ENCODE results near the gene C4orf54. TPM values are rescaled to one million over a fixed set of nuclear protein-coding genes. Genes with fewer than 3 reads are reported as not detected.

C4orf54 gene
- total RNA-seq, 1 donor from 2014 or later, result not detected

DNA sequence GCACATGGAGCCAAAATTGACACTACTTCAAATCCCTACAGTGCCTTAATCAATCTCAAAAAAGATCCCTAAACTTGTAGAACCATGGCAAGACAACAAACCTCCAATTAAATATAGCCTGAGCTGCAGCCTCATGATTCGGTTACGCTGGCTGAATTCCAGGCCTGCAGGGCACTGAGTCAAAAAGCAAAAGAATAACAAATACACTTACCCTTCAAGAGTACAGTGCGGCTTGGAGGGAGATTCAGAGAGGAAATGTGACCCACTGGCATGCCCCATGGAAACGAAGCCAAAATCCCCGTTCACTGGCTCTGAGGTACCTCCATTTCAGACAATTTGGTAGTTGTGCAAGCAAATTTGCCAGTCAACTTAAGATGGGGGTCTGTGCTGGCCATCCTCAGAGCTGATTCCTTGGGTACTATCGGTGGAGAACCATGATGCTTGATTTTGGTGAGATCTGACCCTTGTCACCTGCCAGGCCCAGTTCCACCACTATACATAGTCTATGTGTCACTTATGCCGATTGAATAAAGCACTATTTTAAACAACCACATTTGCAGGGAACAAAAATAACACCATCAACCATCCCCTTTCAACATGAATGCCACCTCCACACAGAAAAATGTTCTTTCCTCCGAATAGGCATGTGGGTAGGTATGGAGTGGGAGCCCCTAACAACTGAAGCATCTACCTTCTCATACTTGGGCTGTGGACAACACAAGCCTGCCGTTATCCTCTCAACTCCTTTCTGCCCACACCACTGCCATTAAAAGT, 2.1 kb downstream of the C4orf54 start:
- no peak overlapping the region for H3K27ac Mint-ChIP-seq
- no peak overlapping the region for H3K9ac ChIP-seq

DNA sequence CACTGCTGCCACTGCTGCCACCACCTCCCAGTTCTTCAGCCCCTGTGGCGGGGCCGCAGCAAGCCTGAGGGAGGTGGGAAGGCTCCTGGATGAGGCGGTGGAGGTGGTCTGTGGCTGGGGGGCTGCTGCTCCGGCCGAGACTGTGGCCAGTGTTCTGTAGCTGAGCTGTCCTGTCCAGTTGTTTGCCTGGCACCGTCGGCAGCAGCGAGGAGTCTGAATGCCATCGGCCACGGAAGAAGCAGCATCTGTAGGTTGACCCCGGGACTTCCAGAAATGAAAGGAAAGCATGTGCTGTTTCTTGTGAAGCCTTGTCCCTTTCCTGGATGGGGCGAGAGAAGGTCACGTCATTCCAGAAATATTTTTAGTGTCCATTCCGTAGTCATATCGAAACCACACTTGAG, 3.3 kb downstream of the C4orf54 start:
- no peak for DNase-seq (ENCODE audit: low spot score)
- no peak overlapping the region for H3K4me3 ChIP-seq
- Mint-ChIP-seq H3K4me3 (no peak overlapping the region), H3K27me3 (ENCODE audit: insufficient read depth, low read depth) (peaks cover 2% of the 10 kb centered on the region), H3K27ac (no peak overlapping the region), H3K4me1 (peaks cover 25% of the 10 kb centered on the region), H3K36me3 (no peaks in the 10 kb centered on the region), H3K9me3 (no peaks in the 10 kb centered on the region)
- H3F3A ChIP-seq (ENCODE audit: low read depth), result no peaks in the 10 kb centered on the region
- no peaks in the 10 kb centered on the region for H3K9me3 ChIP-seq (ENCODE audit: low read depth)
- no peak overlapping the region for H3K9ac ChIP-seq
- no peaks in the 10 kb centered on the region for H3K79me2 ChIP-seq (ENCODE audit: low read depth)
- H3K4me1 ChIP-seq, result no peaks in the 10 kb centered on the region
- H3K27me3 ChIP-seq, result no peaks in the 10 kb centered on the region
- H3K27ac ChIP-seq, result no peak overlapping the region
- no peaks in the 10 kb centered on the region for H3K36me3 ChIP-seq
- H2AFZ ChIP-seq (replicated peaks), result no peak overlapping the region
- TF ChIP-seq, protein P1, sequence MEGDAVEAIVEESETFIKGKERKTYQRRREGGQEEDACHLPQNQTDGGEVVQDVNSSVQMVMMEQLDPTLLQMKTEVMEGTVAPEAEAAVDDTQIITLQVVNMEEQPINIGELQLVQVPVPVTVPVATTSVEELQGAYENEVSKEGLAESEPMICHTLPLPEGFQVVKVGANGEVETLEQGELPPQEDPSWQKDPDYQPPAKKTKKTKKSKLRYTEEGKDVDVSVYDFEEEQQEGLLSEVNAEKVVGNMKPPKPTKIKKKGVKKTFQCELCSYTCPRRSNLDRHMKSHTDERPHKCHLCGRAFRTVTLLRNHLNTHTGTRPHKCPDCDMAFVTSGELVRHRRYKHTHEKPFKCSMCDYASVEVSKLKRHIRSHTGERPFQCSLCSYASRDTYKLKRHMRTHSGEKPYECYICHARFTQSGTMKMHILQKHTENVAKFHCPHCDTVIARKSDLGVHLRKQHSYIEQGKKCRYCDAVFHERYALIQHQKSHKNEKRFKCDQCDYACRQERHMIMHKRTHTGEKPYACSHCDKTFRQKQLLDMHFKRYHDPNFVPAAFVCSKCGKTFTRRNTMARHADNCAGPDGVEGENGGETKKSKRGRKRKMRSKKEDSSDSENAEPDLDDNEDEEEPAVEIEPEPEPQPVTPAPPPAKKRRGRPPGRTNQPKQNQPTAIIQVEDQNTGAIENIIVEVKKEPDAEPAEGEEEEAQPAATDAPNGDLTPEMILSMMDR (IDR thresholded peaks at IDR 0.05), result no peak
- TF ChIP-seq EZH2 (IDR thresholded peaks at IDR 0.05), result no peak
- TF ChIP-seq EZH2phosphoT487 (IDR thresholded peaks at IDR 0.05), result no peak
- no peaks in the 10 kb centered on the region for H4K20me1 ChIP-seq (ENCODE audit: low read depth)
- H3K4me2 ChIP-seq, result no peak overlapping the region

More for the DNA sequence above, 2.1 kb downstream of the C4orf54 start:
- H3K27me3 ChIP-seq, result no peaks in the 10 kb centered on the region
- TF ChIP-seq, protein P1 (IDR thresholded peaks at IDR 0.05), result no peak
- TF ChIP-seq EZH2 (IDR thresholded peaks at IDR 0.05) (no peak), EZH2phosphoT487 (IDR thresholded peaks at IDR 0.05) (no peak)
- H3K4me1 Mint-ChIP-seq, result peaks cover 25% of the 10 kb centered on the region
- H3F3A ChIP-seq (ENCODE audit: low read depth), result no peaks in the 10 kb centered on the region
- H3K36me3 Mint-ChIP-seq, result no peaks in the 10 kb centered on the region
- no peaks in the 10 kb centered on the region for H3K9me3 Mint-ChIP-seq
- H3K4me3 Mint-ChIP-seq, result no peak overlapping the region
- H3K36me3 ChIP-seq, result no peaks in the 10 kb centered on the region
- H3K79me2 ChIP-seq (ENCODE audit: low read depth), result no peaks in the 10 kb centered on the region
- no peak for DNase-seq (ENCODE audit: low spot score)
- no peaks in the 10 kb centered on the region for H3K27me3 Mint-ChIP-seq (ENCODE audit: insufficient read depth, low read depth)
- no peaks in the 10 kb centered on the region for H4K20me1 ChIP-seq (ENCODE audit: low read depth)
- H3K4me1 ChIP-seq, result no peaks in the 10 kb centered on the region
- no peaks in the 10 kb centered on the region for H3K9me3 ChIP-seq (ENCODE audit: low read depth)
- H3K27ac ChIP-seq, result no peak overlapping the region
- no peak overlapping the region for H2AFZ ChIP-seq (replicated peaks)
- H3K4me3 ChIP-seq, result no peak overlapping the region
- no peak overlapping the region for H3K4me2 ChIP-seq

DNA sequence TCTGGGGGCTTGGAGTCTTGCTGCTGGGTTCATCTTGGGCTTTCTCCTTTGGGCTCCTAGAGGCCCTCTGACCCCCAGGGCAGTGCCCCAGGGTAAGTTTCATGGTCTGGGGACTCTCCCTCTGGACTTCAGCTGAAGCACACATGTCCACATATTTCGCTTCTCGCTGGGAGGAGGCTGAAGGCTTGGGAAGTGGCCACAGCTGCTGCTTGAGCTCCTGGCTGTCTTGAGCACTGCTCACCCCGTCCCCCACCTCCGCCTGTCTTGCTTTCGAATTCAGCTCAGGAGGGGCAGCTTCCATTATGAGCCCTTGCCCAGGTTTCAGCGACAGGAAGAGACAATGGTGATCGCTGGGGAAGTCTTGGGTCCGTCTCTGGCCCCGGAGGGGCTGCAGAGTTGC, 3.7 kb downstream of the C4orf54 start:
- no peak overlapping the region for H3K9ac ChIP-seq
- H3K4me3 Mint-ChIP-seq, result no peak overlapping the region
- no peaks in the 10 kb centered on the region for H3K9me3 Mint-ChIP-seq
- peaks cover 2% of the 10 kb centered on the region for H3K27me3 Mint-ChIP-seq (ENCODE audit: insufficient read depth, low read depth)
- H3K4me3 ChIP-seq, result no peak overlapping the region
- no peak overlapping the region for H2AFZ ChIP-seq (replicated peaks)
- no peak for DNase-seq (ENCODE audit: low spot score)
- no peaks in the 10 kb centered on the region for H3K36me3 Mint-ChIP-seq
- no peaks in the 10 kb centered on the region for H3K79me2 ChIP-seq (ENCODE audit: low read depth)
- no peaks in the 10 kb centered on the region for H4K20me1 ChIP-seq (ENCODE audit: low read depth)
- peaks cover 25% of the 10 kb centered on the region for H3K4me1 Mint-ChIP-seq
- H3K9me3 ChIP-seq (ENCODE audit: low read depth), result no peaks in the 10 kb centered on the region
- H3K4me1 ChIP-seq, result no peaks in the 10 kb centered on the region
- TF ChIP-seq, protein P1 (IDR thresholded peaks at IDR 0.05), result no peak
- no peak for TF ChIP-seq EZH2 (IDR thresholded peaks at IDR 0.05)
- no peak for TF ChIP-seq EZH2phosphoT487 (IDR thresholded peaks at IDR 0.05)
- H3K27me3 ChIP-seq, result no peaks in the 10 kb centered on the region
- no peak overlapping the region for H3K4me2 ChIP-seq
- H3K27ac Mint-ChIP-seq, result peak overlapping the region; percentile 81
- no peaks in the 10 kb centered on the region for H3F3A ChIP-seq (ENCODE audit: low read depth)
- H3K36me3 ChIP-seq, result no peaks in the 10 kb centered on the region
- no peak overlapping the region for H3K27ac ChIP-seq
